Heart left ventricle (tissue), 16 donors: ENCODE results near the gene MRPS14. TPM values are rescaled to one million over a fixed set of nuclear protein-coding genes. Genes with fewer than 3 reads are reported as not detected.
A peak's percentile ranks its signal among the peaks of the same experiment; 100 is the strongest.

Experiments
- ATAC-seq, 4 donors: fragments of 200-7000 bp; cut with Tn5 transposase; one replicate each; pipeline ENCODE4 v1.9.1; 2020 to 2022; ENCODE audit warnings: moderate library complexity in 4 of 4, mild to moderate bottlenecking in 3 of 4, moderate number of reproducible peaks in 1 of 4
- DNase-seq, 5 donors: peaks; one replicate each; pipeline ENCODE4 v3.0.0-alpha.2; 2020
- H3K27ac ChIP-seq, 12 donors: fragments of 200-600 bp; sonication (generic) in 4 of 12; one replicate each; pipeline versions ENCODE4 v1.5.0 to v1.8.0; 2016 to 2022; ENCODE audit warnings: mild to moderate bottlenecking in 2 of 12
- H3K27me3 ChIP-seq, 9 donors: fragments of 200-600 bp; sonication (generic) in 2 of 9; one replicate each; pipeline versions ENCODE4 v1.5.1 to v1.8.0; 2016 to 2022; ENCODE audit warnings: mild to moderate bottlenecking in 3 of 9
- H3K36me3 ChIP-seq, 9 donors: fragments of 200-600 bp; sonication (generic) in 2 of 9; one replicate each; pipeline versions ENCODE4 v1.5.0 to v1.8.0; 2018 to 2022; ENCODE audit warnings: mild to moderate bottlenecking in 2 of 9
- H3K4me1 ChIP-seq, 12 donors: fragments of 200-600 bp; sonication (generic) in 4 of 12; one replicate each; pipeline versions ENCODE4 v1.5.0 to v1.8.0; 2016 to 2022; ENCODE audit warnings: mild to moderate bottlenecking in 3 of 12
- H3K4me3 ChIP-seq, 12 donors: fragments of 200-600 bp; sonication (generic) in 4 of 12; one replicate each; pipeline versions ENCODE4 v1.5.0 to v1.8.0; 2017 to 2022; ENCODE audit warnings: mild to moderate bottlenecking in 9 of 12, moderate library complexity in 4 of 12
- H3K9me3 ChIP-seq, 12 donors: fragments of 200-600 bp; sonication (generic) in 4 of 12; one replicate each; pipeline versions ENCODE4 v1.5.0 to v1.8.0; 2016 to 2022; ENCODE audit warnings: mild to moderate bottlenecking in 1 of 12
- CTCF ChIP-seq, 12 donors: fragments of 200-600 bp; sonication (generic) in 4 of 12; IDR thresholded peaks; one replicate each; pipeline versions ENCODE4 v1.5.0 to v1.8.0; 2018 to 2022; ENCODE audit warnings: antibody characterized with exemption in 12 of 12, mild to moderate bottlenecking in 5 of 12
- POLR2A ChIP-seq, 2 donors: fragments of 450-650 bp; IDR thresholded peaks; one replicate each; pipeline ENCODE4 v1.6.1; 2017; ENCODE audit warnings: antibody characterized with exemption in 2 of 2, mild to moderate bottlenecking in 2 of 2, moderate library complexity in 2 of 2
- WGBS, 4 donors: extraction: QIAGEN DNeasy Blood & Tissue Kit in 2 of 4; methylation state at CpG; one replicate each; pipeline versions ENCODE4 v1.1.5 to v1.1.7; 2013 to 2018; 5-methylcytosine and 5-hydroxymethylcytosine counted together
- intact Hi-C, 10 donors: fragments of 100-400 bp; cut with DNase I; formaldehyde crosslinking; loops; one replicate each; pipeline versions ENCODE4 v1.11.1 to v1.14.2; 2022
- polyA plus RNA-seq, 2 donors: library from polyadenylated mRNA; stranded (reverse); fragments of 200-250 nt; gene quantifications; one replicate each; pipeline ENCODE4 v1.2.3, GENCODE V29; 2013
- total RNA-seq, 9 donors: library from RNA; depleted of rRNA in 2 of 9; stranded (reverse); fragments of >200 nt in 2 of 9; fragmentation: NEBNext Ultra II Directional in 3 of 9; extraction: Animal tissue kit (Norgen Biotek cat#: 25700) in 3 of 9; gene quantifications; one replicate each; pipeline versions ENCODE4 v1.1.0 to v1.2.4, GENCODE V29; 2016 to 2023
- donor health status: ischemic (EF 13 %, LVEDD 7.1; RV severe dilation, severe dysfunction).
- donor health status: healthy with polysubstance abuse.
- donor health status: DM: no; HTN: yes; CAD: no.
- donor health status: DM: no; HTN: no; CAD: no.
- donor health status: ischemic (EF 25% LVEDD 6.9; RV normal size, moderate dysfunction).
- donor health status: ischemic (EF 25% LVEDD 5.7; RV mildly dilated, moderate dysfunction).
- donor health status: healthy.
- donor health status: DM: yes; HTN: yes; CAD: no.
- donor health status: ischemic (EF 35%, LVEDD 5.7; RV mildly dilated, moderate dysfunction).
- donor health status: nonischemic (EF 11% LVEDD 7.7; RV severe dilation, severe dysfunction).
- donor health status: DM: yes; HTN: yes; CAD: no.
- donor health status: PGD.
- donor health status: ischemic (EF 29% LVEDD 5.4; RV normal size, mild dysfunction).
- donor health status: nonischemic (EF 23%, LVEDD 6.1; RV moderate dilation, normal function).

Gene MRPS14
- total and polyA plus RNA-seq, 11 donors, result 12.4 to 27.0 (median 22.7) TPM

- no peak for ATAC-seq
- no peak for DNase-seq
- Histone ChIP-seq H3K9me3 (no peaks in the 10 kb centered on the region), H3K27ac (peak overlapping the region in 7 of 12 donors; percentile 93 to 98 (median 97)), H3K4me3 (peak overlapping the region; percentile 52 to 94 (median 78)), H3K27me3 (no peaks in the 10 kb centered on the region), H3K4me1 (peaks cover 0 to 53% (median 14%) of the 10 kb centered on the region in 12 donors), H3K36me3 (peaks cover 0 to 13% (median 6%) of the 10 kb centered on the region in 9 donors)
- intact Hi-C loops, result loop anchor here in 1 of 10 donors (1.0 kb wide), 1 partner anchor 23 kb away; the partner anchor contains the start of gene MRPS14
- no peak for TF ChIP-seq CTCF (IDR thresholded peaks at IDR 0.05)
- TF ChIP-seq POLR2A (IDR thresholded peaks at IDR 0.05), result no peak
- WGBS, 4 donors, result 10 to 17% (median 14%) methylated on average over 5 of the region's 5 CpGs
These were observed 22.5 kb downstream of the MRPS14 start for GRCh38 chr1:175000697-175001187.

GRCh38 chr1:174999936-175000696 lies 23.1 kb downstream of the MRPS14 start, which contains the start of gene CACYBP:
CACYBP (plus strand) TSS chr1:174999947; CDS start chr1:175000181, 234 bp downstream.
- H3K4me1 ChIP-seq, result peaks cover 0 to 53% (median 14%) of the 10 kb centered on the region in 12 donors
- WGBS, 4 donors, result 0% methylated on average over 16 to 71 of the region's 71 CpGs

GRCh38 chr1:174999216-174999935 lies 23.8 kb downstream of the MRPS14 start:
- WGBS, 4 donors, result 0 to 1% (median 1%) methylated on average over 28 to 58 of the region's 58 CpGs
- Histone ChIP-seq H3K27me3 (no peaks in the 10 kb centered on the region), H3K27ac (peak overlapping the region; percentile 93 to 99 (median 97)), H3K36me3 (no peaks in the 10 kb centered on the region), H3K4me3 (peak overlapping the region; percentile 52 to 94 (median 78)), H3K4me1 (peaks cover 0 to 50% (median 14%) of the 10 kb centered on the region in 12 donors), H3K9me3 (no peaks in the 10 kb centered on the region)
- ATAC-seq, result peak; percentile 92 to 96 (median 94)
- intact Hi-C loops, result loop anchor here in 5 of 10 donors (5.0 to 10.0 kb wide), 3 partner anchors 227 to 745 kb away; no protein-coding TSS in a partner anchor
- TF ChIP-seq CTCF (IDR thresholded peaks at IDR 0.05) (no peak), POLR2A (IDR thresholded peaks at IDR 0.05) (peak; percentile 17 to 88)
- DNase-seq, result peak; percentile 97 to 99 (median 98)

More at GRCh38 chr1:174999936-175000696, 23.1 kb downstream of the MRPS14 start, which contains the start of gene CACYBP:
- Histone ChIP-seq H3K27me3 (no peaks in the 10 kb centered on the region), H3K27ac (peak within 1 kb of the TSS; percentile 93 to 99 (median 97)), H3K36me3 (peaks cover 0 to 7% (median 0%) of the 10 kb centered on the region in 9 donors), H3K4me3 (peak within 1 kb of the TSS; percentile 52 to 94 (median 78)), H3K9me3 (no peaks in the 10 kb centered on the region)
- ATAC-seq (peak in 3 of 4 donors; percentile 0 to 40 (median 30)), DNase-seq (peak in 1 of 5 donors; percentile 56)
- peak in 2 of 12 donors; percentile 5 to 9 for TF ChIP-seq CTCF (IDR thresholded peaks at IDR 0.05)
- TF ChIP-seq POLR2A (IDR thresholded peaks at IDR 0.05), result peak in 1 of 2 donors; percentile 63
- intact Hi-C loops, result loop anchor here in 5 of 10 donors (1.0 to 10.0 kb wide), 4 partner anchors 23 to 745 kb away; partner anchors contain the start of gene MRPS14 (in 1 of the 5)
